ENCODE measurements around the gene MSTO1. TPM values are rescaled to one million over a fixed set of nuclear protein-coding genes. Genes with fewer than 3 reads are reported as not detected.
"Not testable (repeated sequence)": the region's sequence is repeated elsewhere in the genome, so short reads cannot be mapped to it uniquely, and the experiment has no call there.

Gene MSTO1
- polyA plus RNA-seq, 1 donor (not counting 4 experiments of a cell fraction or from before 2014, with no cell fraction given), result 30.5 TPM

- H3K9me1 ChIP-seq (ENCODE audit: control insufficient read depth, extremely low read depth, insufficient read depth, low read length), result no peaks in the 10 kb centered on the region
- no peak overlapping the region for H3K9ac ChIP-seq (ENCODE audit: control insufficient read depth, extremely low read depth, insufficient read depth, low read length)
- H3K79me2 ChIP-seq (ENCODE audit: control insufficient read depth, insufficient read depth, low read length), result no peaks in the 10 kb centered on the region
- no peaks in the 10 kb centered on the region for H3K36me3 ChIP-seq (ENCODE audit: control insufficient read depth in 2 of 2, extremely low read depth in 1 of 2, insufficient read depth in 2 of 2, low read length in 2 of 2)
- dilution Hi-C loops (cut with MboI; ENCODE audit: extremely low pct_ligation_motif_present, low sequenced_read_pairs), result no loop called here
- no peak for TF ChIP-seq EZH2 (IDR thresholded peaks at IDR 0.05; ENCODE audit: low read length)
- TF ChIP-seq CTCF (optimal IDR thresholded peaks at IDR 0.05 in 1 of 3, IDR thresholded peaks at IDR 0.05 in 1 of 3, conservative IDR thresholded peaks at IDR 0.05 in 1 of 3; ENCODE audit: extremely low read depth in 1 of 3, insufficient read depth in 2 of 3, low read length in 3 of 3), result no peak
- H3K4me3 ChIP-seq (ENCODE audit: control insufficient read depth in 2 of 3, extremely low read depth in 1 of 3, insufficient read depth in 2 of 3, low read depth in 1 of 3, low read length in 3 of 3), result no peak overlapping the region
- no peak overlapping the region for H3K27ac ChIP-seq (ENCODE audit: control insufficient read depth, insufficient read depth, low read length)
- no peak for FAIRE-seq
- peaks cover 29% of the 10 kb centered on the region for H3K4me1 ChIP-seq (ENCODE audit: control insufficient read depth, extremely low read depth, insufficient read depth, low read length)
- H3K4me2 ChIP-seq (ENCODE audit: control insufficient read depth, extremely low read depth, insufficient read depth, low read depth, low read length), result no peak overlapping the region
- H4K20me1 ChIP-seq (ENCODE audit: control insufficient read depth, extremely low read depth, insufficient read depth, low read length), result no peaks in the 10 kb centered on the region
- H2AFZ ChIP-seq (ENCODE audit: control insufficient read depth, low read length), result no peak overlapping the region
- no peaks in the 10 kb centered on the region for H3K9me3 ChIP-seq (ENCODE audit: control insufficient read depth, low read depth, low read length)
- DNase-seq (ENCODE audit: low read depth, low spot score), result no peak
- H3K27me3 ChIP-seq (ENCODE audit: control insufficient read depth, extremely low read depth, insufficient read depth, low read length), result no peaks in the 10 kb centered on the region
Observed at GRCh38 chr1:155652951-155653350, 42.9 kb downstream of the MSTO1 start.

GRCh38 chr1:155657463-155657862 is 47.4 kb downstream of the MSTO1 start:
- Histone ChIP-seq H3K9ac (ENCODE audit: control insufficient read depth, extremely low read depth, insufficient read depth, low read length) (no peak overlapping the region), H3K9me1 (ENCODE audit: control insufficient read depth, extremely low read depth, insufficient read depth, low read length) (no peaks in the 10 kb centered on the region), H3K4me1 (ENCODE audit: control insufficient read depth, extremely low read depth, insufficient read depth, low read length) (peaks cover 2% of the 10 kb centered on the region), H3K4me2 (ENCODE audit: control insufficient read depth, extremely low read depth, insufficient read depth, low read depth, low read length) (no peak overlapping the region), H3K4me3 (ENCODE audit: control insufficient read depth in 2 of 3, extremely low read depth in 1 of 3, insufficient read depth in 2 of 3, low read depth in 1 of 3, low read length in 3 of 3) (no peak overlapping the region), H3K79me2 (ENCODE audit: control insufficient read depth, insufficient read depth, low read length) (no peaks in the 10 kb centered on the region), H3K27me3 (ENCODE audit: control insufficient read depth, extremely low read depth, insufficient read depth, low read length) (no peaks in the 10 kb centered on the region), H2AFZ (ENCODE audit: control insufficient read depth, low read length) (no peak overlapping the region), H3K27ac (ENCODE audit: control insufficient read depth, insufficient read depth, low read length) (no peak overlapping the region), H3K36me3 (ENCODE audit: control insufficient read depth in 2 of 2, extremely low read depth in 1 of 2, insufficient read depth in 2 of 2, low read length in 2 of 2) (peaks cover 0 to 8% of the 10 kb centered on the region in 2 experiments), H3K9me3 (ENCODE audit: control insufficient read depth, low read depth, low read length) (no peaks in the 10 kb centered on the region), H4K20me1 (ENCODE audit: control insufficient read depth, extremely low read depth, insufficient read depth, low read length) (no peaks in the 10 kb centered on the region)
- DNase-seq (ENCODE audit: low read depth, low spot score) (no peak), FAIRE-seq (no peak)
- TF ChIP-seq EZH2 (IDR thresholded peaks at IDR 0.05; ENCODE audit: low read length) (no peak), CTCF (optimal IDR thresholded peaks at IDR 0.05 in 1 of 3, IDR thresholded peaks at IDR 0.05 in 1 of 3, conservative IDR thresholded peaks at IDR 0.05 in 1 of 3; ENCODE audit: extremely low read depth in 1 of 3, insufficient read depth in 2 of 3, low read length in 3 of 3) (no peak)
- dilution Hi-C loops (cut with MboI; ENCODE audit: extremely low pct_ligation_motif_present, low sequenced_read_pairs), result no loop called here

- H2AFZ ChIP-seq (ENCODE audit: control insufficient read depth, low read length); H3K27ac ChIP-seq (ENCODE audit: control insufficient read depth, insufficient read depth, low read length); H3K4me3 ChIP-seq (ENCODE audit: control insufficient read depth in 2 of 3, extremely low read depth in 1 of 3, insufficient read depth in 2 of 3, low read depth in 1 of 3, low read length in 3 of 3); H4K20me1 ChIP-seq (ENCODE audit: control insufficient read depth, extremely low read depth, insufficient read depth, low read length); H3K9me3 ChIP-seq (ENCODE audit: control insufficient read depth, low read depth, low read length); H3K27me3 ChIP-seq (ENCODE audit: control insufficient read depth, extremely low read depth, insufficient read depth, low read length); H3K4me2 ChIP-seq (ENCODE audit: control insufficient read depth, extremely low read depth, insufficient read depth, low read depth, low read length); H3K4me1 ChIP-seq (ENCODE audit: control insufficient read depth, extremely low read depth, insufficient read depth, low read length); H3K36me3 ChIP-seq (ENCODE audit: control insufficient read depth in 2 of 2, extremely low read depth in 1 of 2, insufficient read depth in 2 of 2, low read length in 2 of 2); H3K9ac ChIP-seq (ENCODE audit: control insufficient read depth, extremely low read depth, insufficient read depth, low read length); dilution Hi-C loops (cut with MboI; ENCODE audit: extremely low pct_ligation_motif_present, low sequenced_read_pairs); DNase-seq (ENCODE audit: low read depth, low spot score); H3K9me1 ChIP-seq (ENCODE audit: control insufficient read depth, extremely low read depth, insufficient read depth, low read length); H3K79me2 ChIP-seq (ENCODE audit: control insufficient read depth, insufficient read depth, low read length): not testable (repeated sequence)
- peak; percentile 72 for FAIRE-seq
Observed at GRCh38 chr1:155661239-155661638, 51.2 kb downstream of the MSTO1 start.

All from keratinocyte (primary cell).